Endothelial cell of umbilical vein (primary cell): ENCODE data around the gene SPOCD1. TPM values are rescaled to one million over a fixed set of nuclear protein-coding genes. Genes with fewer than 3 reads are reported as not detected.

ENCODE experiments used
- BruUV-seq: library from RNA; stranded (reverse); fragments of 400-500 nt; replicated peaks from 2 replicates; lab custom pipeline; 2021; lab: Mats Ljungman, UMichigan
- CTCF ChIA-PET: fragments of 300-600, 350-600 bp; sonication (Branson Sonifier 250); formaldehyde crosslinking; loops from one replicate; lab custom pipeline; 2021; ENCODE audit warnings: antibody characterized with exemption, inconsistent platforms; lab: Charles Lee
- POLR2A ChIA-PET: fragments of 300-600, 350-600 bp; sonication (Branson Sonifier 250); formaldehyde crosslinking; loops from one replicate; lab custom pipeline; 2021; ENCODE audit warnings: antibody characterized with exemption, inconsistent platforms; lab: Charles Lee
- DNase-seq: peaks from one replicate; pipeline ENCODE4 v3.0.0-alpha.2; 2011; ENCODE audit warnings: low read depth, low spot score
- FAIRE-seq: peaks from 2 replicates; lab custom pipeline; 2011; peaks lifted over from hg19 to GRCh38; lab: Jason Lieb, UNC
- H2AFZ ChIP-seq: 2 replicates; pipeline ENCODE4 v1.6.0; 2012; ENCODE audit warnings: low read depth, low read length, control low read depth, inconsistent platforms
- H3K27ac ChIP-seq: 2 replicates; pipeline ENCODE4 v1.5.1; 2011; ENCODE audit warnings: low read depth, mild to moderate bottlenecking, control low read depth, low read length, moderate library complexity; ENCODE audit not compliant: insufficient read depth
- H3K27me3 ChIP-seq, 2 experiments: 2 replicates each; pipeline versions ENCODE4 v1.6.0 to v1.6.1; 2011; ENCODE audit warnings: low read length in 2 of 2, mixed read lengths in 1 of 2; ENCODE audit not compliant: control insufficient read depth in 2 of 2, insufficient read depth in 2 of 2
- H3K36me3 ChIP-seq, 2 experiments: 2 replicates in 1 of 2; 3 replicates in 1 of 2; pipeline ENCODE4 v1.5.1; 2011; ENCODE audit warnings: low read length in 2 of 2, mild to moderate bottlenecking in 1 of 2, moderate library complexity in 1 of 2; ENCODE audit not compliant: control insufficient read depth in 2 of 2, insufficient read depth in 2 of 2; ENCODE audit errors: extremely low read depth in 1 of 2
- H3K4me1 ChIP-seq: 3 replicates; pipeline ENCODE4 v1.5.1; 2011; ENCODE audit warnings: mild to moderate bottlenecking, low read length; ENCODE audit not compliant: control insufficient read depth, insufficient read depth; ENCODE audit errors: extremely low read depth
- H3K4me2 ChIP-seq: 2 replicates; pipeline ENCODE4 v1.6.1; 2011; ENCODE audit warnings: low read length, control low read depth, mixed read lengths; ENCODE audit not compliant: insufficient read depth
- H3K4me3 ChIP-seq, 3 experiments: fragments of 200-600 bp in 1 of 3; sonication (generic), shearing (Covaris generic) in 1 of 3; replicated peaks in 1 of 3; 2 replicates each; pipeline ENCODE4 v1.5.1; 2011 to 2016; ENCODE audit warnings: control low read depth in 3 of 3, low read length in 3 of 3, mild to moderate bottlenecking in 2 of 3, inconsistent platforms in 1 of 3, low read depth in 1 of 3, moderate library complexity in 1 of 3; ENCODE audit not compliant: insufficient read depth in 1 of 3
- H3K79me2 ChIP-seq: 2 replicates; pipeline ENCODE4 v1.6.0; 2012; ENCODE audit warnings: low read length, inconsistent platforms; ENCODE audit not compliant: control insufficient read depth, insufficient read depth
- H3K9ac ChIP-seq: replicated peaks from 2 replicates; pipeline ENCODE3; 2011; ENCODE audit warnings: low read length, control low read depth; ENCODE audit not compliant: insufficient read depth; ENCODE audit errors: extremely low read depth
- H3K9me1 ChIP-seq: replicated peaks from 3 replicates; pipeline ENCODE4 v1.6.0; 2011; ENCODE audit warnings: mild to moderate bottlenecking, low read length; ENCODE audit not compliant: control insufficient read depth, insufficient read depth; ENCODE audit errors: extremely low read depth
- H3K9me3 ChIP-seq: replicated peaks from 2 replicates; pipeline ENCODE4 v1.5.1; 2012; ENCODE audit warnings: low read length, inconsistent platforms; ENCODE audit not compliant: control insufficient read depth, insufficient read depth
- H4K20me1 ChIP-seq: replicated peaks from 2 replicates; pipeline ENCODE3; 2011; ENCODE audit warnings: mild to moderate bottlenecking, low read length; ENCODE audit not compliant: control insufficient read depth, insufficient read depth; ENCODE audit errors: extremely low read depth
- CTCF ChIP-seq, 2 donors: IDR thresholded peaks; 1 replicate in 1 of 2; 2 replicates in 1 of 2; pipeline ENCODE4 v1.5.1; 2011; ENCODE audit warnings: low read length in 2 of 2, mild to moderate bottlenecking in 2 of 2, moderate library complexity in 2 of 2, control low read depth in 1 of 2, inconsistent platforms in 1 of 2, low read depth in 1 of 2; ENCODE audit not compliant: insufficient read depth in 1 of 2; ENCODE audit errors: extremely low read depth in 1 of 2
- EZH2 ChIP-seq: IDR thresholded peaks from 2 replicates; pipeline ENCODE4 v1.6.1; 2012; ENCODE audit warnings: borderline replicate concordance, low read depth, mild to moderate bottlenecking, moderate library complexity, low read length, inconsistent platforms; ENCODE audit not compliant: severe bottlenecking
- FOS ChIP-seq: IDR thresholded peaks from 2 replicates; pipeline ENCODE4 v1.6.1; 2011; ENCODE audit warnings: mild to moderate bottlenecking, low read length, moderate library complexity, borderline replicate concordance; ENCODE audit not compliant: insufficient read depth
- GATA2 ChIP-seq: IDR thresholded peaks from 2 replicates; pipeline ENCODE4 v1.7.0; 2011; ENCODE audit warnings: low read depth, mild to moderate bottlenecking, moderate library complexity, mixed read lengths, low read length; ENCODE audit not compliant: insufficient read length, insufficient read depth
- JUN ChIP-seq: IDR thresholded peaks from 2 replicates; pipeline ENCODE4 v1.6.1; 2011; ENCODE audit warnings: borderline replicate concordance, low read depth; ENCODE audit not compliant: insufficient read length, insufficient read depth
- MAX ChIP-seq: IDR thresholded peaks from 2 replicates; pipeline ENCODE4 v1.6.1; 2011; ENCODE audit not compliant: insufficient read depth, insufficient read length
- MYC ChIP-seq: IDR thresholded peaks from one replicate; pipeline ENCODE4 v1.6.1; 2011; ENCODE audit warnings: mild to moderate bottlenecking, low read depth, low read length
- POLR2A ChIP-seq: IDR thresholded peaks from 2 replicates; pipeline ENCODE4 v1.6.1; 2012; ENCODE audit warnings: low read depth, mild to moderate bottlenecking, control low read depth, low read length
- POLR2AphosphoS5 ChIP-seq: IDR thresholded peaks from 2 replicates; pipeline ENCODE4 v1.6.1; 2012; ENCODE audit warnings: low read depth, mild to moderate bottlenecking, control low read depth, low read length, moderate library complexity; ENCODE audit not compliant: insufficient read depth
- dilution Hi-C: fragments of 300-500 bp; cut with MboI; formaldehyde crosslinking; loops from one replicate; pipeline ENCODE4 v1.15.0; 2019; ENCODE audit warnings: low sequenced_read_pairs; ENCODE audit not compliant: extremely low pct_ligation_motif_present
- intact Hi-C: fragments of 100-400 bp; cut with micrococcal nuclease; formaldehyde crosslinking; loops from one replicate; pipeline ENCODE4 v1.10.0; 2022
- polyA plus RNA-seq, 4 experiments: library from polyadenylated mRNA; depleted of rRNA in 3 of 4; stranded (reverse) in 3 of 4; unstranded in 1 of 4; fragments of >200 nt; gene quantifications; 2 replicates each; pipeline versions ENCODE4 v1.2.1 to v1.2.3, GENCODE V29; 2011 to 2012; ENCODE audit warnings: missing spikeins in 1 of 4
- total RNA-seq: library from RNA; stranded (reverse); gene quantifications from 2 replicates; pipeline ENCODE4 v1.2.3, GENCODE V29; 2021

The SPOCD1 gene
- total and polyA plus RNA-seq, 2 donors (not counting 3 experiments of a cell fraction or from before 2014, with no cell fraction given) = 0.27 to 33.0 TPM

DNA sequence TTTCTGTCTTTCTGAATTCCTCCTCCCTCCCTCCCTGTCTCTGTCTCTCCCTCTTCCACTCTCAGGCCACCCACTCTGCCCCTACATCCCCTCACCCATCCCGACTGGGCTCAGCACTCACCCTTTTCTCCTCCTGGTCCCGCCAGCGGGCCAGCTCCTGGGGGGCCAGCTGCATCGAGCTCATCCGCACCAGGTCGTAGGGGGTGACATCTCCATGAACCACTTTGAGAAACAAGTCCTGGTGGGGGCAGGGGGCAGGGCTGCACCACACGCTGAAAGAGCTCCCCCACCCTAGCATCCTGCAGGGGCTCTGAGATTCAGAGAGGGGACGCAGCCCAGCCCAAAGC is 17.8 kb downstream of the SPOCD1 start:
- Histone ChIP-seq H3K4me2 (peak overlapping the region; percentile 88), H3K9me3 (no peaks in the 10 kb centered on the region), H3K4me1 (peaks cover 34% of the 10 kb centered on the region), H4K20me1 (no peaks in the 10 kb centered on the region), H3K9ac (peak overlapping the region; percentile 52), H2AFZ (peak overlapping the region; percentile 47), H3K4me3 (peak overlapping the region; percentile 17 to 97 (median 59)), H3K9me1 (no peaks in the 10 kb centered on the region), H3K27ac (peak overlapping the region; percentile 54), H3K36me3 (no peaks in the 10 kb centered on the region), H3K27me3 (no peaks in the 10 kb centered on the region), H3K79me2 (peaks cover 38% of the 10 kb centered on the region)
- ChIA-PET CTCF (interaction anchor here (0.8 to 5.0 kb wide), 6 partner anchors 9 to 166 kb away, joined by 3 to 49 read pairs (median 4); partner anchors contain the start of gene PTP4A2), POLR2A (interaction anchor here (1.0 kb wide), 1 partner anchor 9 kb away, joined by 3 read pairs; no protein-coding TSS in a partner anchor)
- intact Hi-C loops = loop anchor here (1.0 to 2.0 kb wide), 2 partner anchors 138 to 167 kb away; no protein-coding TSS in a partner anchor
- TF ChIP-seq JUN (no peak), GATA2 (no peak), POLR2AphosphoS5 (no peak), CTCF (IDR thresholded peaks at IDR 0.05; ENCODE audit: extremely low read depth in 1 of 2, insufficient read depth in 1 of 2, low read depth in 1 of 2, low read length in 2 of 2) (no peak), POLR2A (no peak), EZH2 (no peak), MYC (no peak), MAX (no peak), FOS (no peak)
- dilution Hi-C loops = no loop called here
- DNase-seq (peak; percentile 7), FAIRE-seq (no peak)
- no TSS peak for BruUV-seq
